B cell (primary cell): Measurements from ENCODE around the gene CCNT2. TPM values are rescaled to one million over a fixed set of nuclear protein-coding genes. Genes with fewer than 3 reads are reported as not detected.

ENCODE experiments used
- ATAC-seq: fragments of 200-7000 bp; cut with Tn5 transposase; one replicate; pipeline ENCODE4 v1.10.0; 2021; ENCODE audit warnings: low read depth, mild to moderate bottlenecking, moderate number of reproducible peaks, moderate library complexity
- CTCF ChIA-PET: fragments of 350-600 bp; sonication (Branson Sonifier 250); formaldehyde crosslinking; loops from one replicate; lab custom pipeline; 2021; ENCODE audit warnings: antibody characterized with exemption, inconsistent platforms; lab: Charles Lee
- POLR2A ChIA-PET: fragments of 350-600 bp; sonication (Branson Sonifier 250); formaldehyde crosslinking; loops from one replicate; lab custom pipeline; 2021; ENCODE audit warnings: antibody characterized with exemption; lab: Charles Lee
- DNase-seq: peaks from one replicate; pipeline ENCODE4 v3.0.0; 2013
- H2AFZ ChIP-seq: 2 replicates; pipeline ENCODE4 v1.6.1; 2012; ENCODE audit warnings: mild to moderate bottlenecking, low read depth, low read length; ENCODE audit not compliant: insufficient read depth, poor library complexity, severe bottlenecking
- H3K27ac ChIP-seq, 2 donors: 1 replicate in 1 of 2; 2 replicates in 1 of 2; pipeline ENCODE4 v1.5.1; 2012 to 2013; ENCODE audit warnings: low read length in 2 of 2, mild to moderate bottlenecking in 2 of 2, moderate library complexity in 1 of 2
- H3K27me3 ChIP-seq, 4 experiments: fragments of 200-600 bp in 1 of 4; sonication (generic) in 1 of 4; replicated peaks in 1 of 4; 1 replicate in 2 of 4; 2 replicates in 2 of 4; pipeline versions ENCODE4 v1.6.1 to v1.7.0; 2013 to 2016; ENCODE audit warnings: low read length in 3 of 4, mild to moderate bottlenecking in 2 of 4, mixed read lengths in 1 of 4, moderate library complexity in 1 of 4; ENCODE audit not compliant: insufficient read depth in 4 of 4, control insufficient read depth in 3 of 4; ENCODE audit errors: control extremely low read depth in 1 of 4
- H3K36me3 ChIP-seq, 2 experiments: replicated peaks in 1 of 2; 1 replicate in 1 of 2; 2 replicates in 1 of 2; pipeline versions ENCODE4 v1.6.1 to v1.7.1; 2013; ENCODE audit warnings: low read length in 1 of 2; ENCODE audit not compliant: insufficient read depth in 2 of 2, control insufficient read depth in 1 of 2; ENCODE audit errors: control extremely low read depth in 1 of 2, extremely low read depth in 1 of 2
- H3K4me1 ChIP-seq, 2 donors: fragments of 200-600 bp in 1 of 2; sonication (generic) in 1 of 2; 1 replicate in 1 of 2; 2 replicates in 1 of 2; pipeline versions ENCODE4 v1.5.1 to v1.6.1; 2013 to 2017; ENCODE audit warnings: low read length in 2 of 2; ENCODE audit not compliant: control insufficient read depth in 2 of 2, insufficient read depth in 2 of 2
- H3K4me2 ChIP-seq: replicated peaks from 2 replicates; pipeline ENCODE3; 2012; ENCODE audit warnings: mild to moderate bottlenecking, low read depth, low read length; ENCODE audit not compliant: poor library complexity, severe bottlenecking
- H3K4me3 ChIP-seq, 5 experiments: fragments of 200-600 bp in 1 of 5; sonication (generic) in 1 of 5; 1 replicate in 3 of 5; 2 replicates in 2 of 5; pipeline versions ENCODE4 v1.5.1 to v1.7.0; 2011 to 2016; ENCODE audit warnings: low read length in 4 of 5, mild to moderate bottlenecking in 4 of 5, low read depth in 2 of 5, control low read depth in 1 of 5, moderate library complexity in 1 of 5; ENCODE audit not compliant: insufficient read depth in 1 of 5; ENCODE audit errors: control extremely low read depth in 1 of 5, extremely low read depth in 1 of 5
- H3K79me2 ChIP-seq: fragments of 200-600 bp; sonication (generic); one replicate; pipeline ENCODE4 v1.6.0; 2016; ENCODE audit warnings: low read length; ENCODE audit not compliant: control insufficient read depth, insufficient read depth
- H3K9ac ChIP-seq: fragments of 200-600 bp; sonication (generic); 2 replicates; pipeline ENCODE4 v1.6.1; 2017; ENCODE audit warnings: mild to moderate bottlenecking, low read length, moderate library complexity
- H3K9me3 ChIP-seq, 3 donors: one replicate each; pipeline versions ENCODE4 v1.6.1 to v1.7.1; 2013; ENCODE audit warnings: low read length in 2 of 3; ENCODE audit not compliant: control insufficient read depth in 2 of 3, insufficient read depth in 1 of 3; ENCODE audit errors: control extremely low read depth in 1 of 3
- H4K20me1 ChIP-seq: 2 replicates; pipeline ENCODE4 v1.6.0; 2012; ENCODE audit warnings: mild to moderate bottlenecking, low read length; ENCODE audit not compliant: insufficient read depth, control insufficient read depth, poor library complexity, severe bottlenecking
- H3K27ac Mint-ChIP-seq: one replicate; pipeline ENCODE4 v1.8.0; 2021; ENCODE audit warnings: mixed read lengths
- H3K27me3 Mint-ChIP-seq: one replicate; pipeline ENCODE4 v1.8.0; 2021; ENCODE audit warnings: mixed read lengths
- H3K4me1 Mint-ChIP-seq: one replicate; pipeline ENCODE4 v1.8.0; 2021; ENCODE audit warnings: mixed read lengths
- H3K4me3 Mint-ChIP-seq: one replicate; pipeline ENCODE4 v1.8.0; 2021; ENCODE audit warnings: mixed read lengths
- H3K9me3 Mint-ChIP-seq: one replicate; pipeline ENCODE4 v1.8.0; 2022; ENCODE audit warnings: mixed read lengths; ENCODE audit not compliant: insufficient read depth
- EZH2 ChIP-seq: IDR thresholded peaks from 2 replicates; pipeline ENCODE4 v1.6.1; 2012; ENCODE audit warnings: borderline replicate concordance, low read depth, mild to moderate bottlenecking, moderate library complexity, low read length; ENCODE audit not compliant: insufficient read depth, poor library complexity, severe bottlenecking
- WGBS: methylation state at CpG from one replicate; pipeline ENCODE4 v1.1.5; 2013; ENCODE audit warnings: missing lambda C conversion rate; ENCODE audit not compliant: insufficient coverage; 5-methylcytosine and 5-hydroxymethylcytosine counted together
- intact Hi-C: fragments of 100-400 bp; cut with micrococcal nuclease; formaldehyde crosslinking; loops from one replicate; pipeline ENCODE4 v1.10.0; 2022
- polyA plus RNA-seq: library from polyadenylated mRNA; depleted of rRNA; stranded (reverse); fragments of >200 nt; gene quantifications from 2 replicates; pipeline ENCODE4 v1.2.3, GENCODE V29; 2012
- total RNA-seq, 2 donors: library from RNA; stranded (reverse); fragments of 120-200 nt in 1 of 2; gene quantifications; 1 replicate in 1 of 2; 2 replicates in 1 of 2; pipeline versions ENCODE4 v1.2.3 to v1.2.4, GENCODE V29; 2013 to 2022
- TF ChIP-seq, protein P1 (sequence below): fragments of 200-600 bp; IDR thresholded peaks from one replicate; pipeline ENCODE4 v1.8.0; 2022; ENCODE audit warnings: antibody characterized with exemption, mild to moderate bottlenecking

The CCNT2 gene
- total and polyA plus RNA-seq, 2 donors (not counting 1 experiment from before 2014, with no cell fraction given): 17.4 to 86.7 TPM

DNA sequence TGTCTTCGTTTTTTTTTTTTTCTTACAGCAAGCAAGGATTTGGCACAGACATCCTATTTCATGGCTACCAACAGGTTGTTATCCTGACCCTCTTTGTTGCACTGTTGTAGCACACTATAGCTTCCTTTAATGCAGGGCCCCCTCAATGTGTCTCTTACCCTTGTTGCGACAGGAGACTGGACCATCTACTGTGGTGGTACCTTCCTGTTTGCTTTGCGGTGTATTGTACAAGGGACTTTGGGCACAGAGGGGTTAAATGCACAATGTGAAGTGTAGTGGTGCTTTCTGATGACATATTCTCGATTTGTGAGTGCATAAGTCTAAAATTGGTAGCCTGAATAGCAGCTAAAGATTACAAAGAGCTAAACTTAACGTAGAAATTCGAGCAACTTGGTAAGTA is 27.5 kb downstream of the CCNT2 start:
- H2AFZ ChIP-seq: no peak overlapping the region
- no peak for DNase-seq
- peaks cover 7% of the 10 kb centered on the region for H4K20me1 ChIP-seq
- Mint-ChIP-seq H3K27me3 (no peaks in the 10 kb centered on the region), H3K27ac (no peak overlapping the region), H3K4me1 (peaks cover 38% of the 10 kb centered on the region), H3K4me3 (no peak overlapping the region), H3K9me3 (no peaks in the 10 kb centered on the region)
- no peak overlapping the region for H3K27ac ChIP-seq
- H3K9ac ChIP-seq: no peak overlapping the region
- ChIA-PET CTCF (no interaction called here), POLR2A (no interaction called here)
- no peak for ATAC-seq
- no peaks in the 10 kb centered on the region for H3K27me3 ChIP-seq
- intact Hi-C loops: loop anchor here (10.0 kb wide), 1 partner anchor 109 kb away; the partner anchor contains the start of gene RAB3GAP1
- WGBS: 100% methylated on average over 3 of the region's 6 CpGs
- no peak for TF ChIP-seq EZH2
- TF ChIP-seq, protein P1, sequence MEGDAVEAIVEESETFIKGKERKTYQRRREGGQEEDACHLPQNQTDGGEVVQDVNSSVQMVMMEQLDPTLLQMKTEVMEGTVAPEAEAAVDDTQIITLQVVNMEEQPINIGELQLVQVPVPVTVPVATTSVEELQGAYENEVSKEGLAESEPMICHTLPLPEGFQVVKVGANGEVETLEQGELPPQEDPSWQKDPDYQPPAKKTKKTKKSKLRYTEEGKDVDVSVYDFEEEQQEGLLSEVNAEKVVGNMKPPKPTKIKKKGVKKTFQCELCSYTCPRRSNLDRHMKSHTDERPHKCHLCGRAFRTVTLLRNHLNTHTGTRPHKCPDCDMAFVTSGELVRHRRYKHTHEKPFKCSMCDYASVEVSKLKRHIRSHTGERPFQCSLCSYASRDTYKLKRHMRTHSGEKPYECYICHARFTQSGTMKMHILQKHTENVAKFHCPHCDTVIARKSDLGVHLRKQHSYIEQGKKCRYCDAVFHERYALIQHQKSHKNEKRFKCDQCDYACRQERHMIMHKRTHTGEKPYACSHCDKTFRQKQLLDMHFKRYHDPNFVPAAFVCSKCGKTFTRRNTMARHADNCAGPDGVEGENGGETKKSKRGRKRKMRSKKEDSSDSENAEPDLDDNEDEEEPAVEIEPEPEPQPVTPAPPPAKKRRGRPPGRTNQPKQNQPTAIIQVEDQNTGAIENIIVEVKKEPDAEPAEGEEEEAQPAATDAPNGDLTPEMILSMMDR: no peak
- H3K4me2 ChIP-seq: no peak overlapping the region
- no peak overlapping the region for H3K4me3 ChIP-seq
- H3K4me1 ChIP-seq: peaks cover 9 to 21% of the 10 kb centered on the region in 2 donors
- peaks cover 34% of the 10 kb centered on the region for H3K79me2 ChIP-seq
- no peaks in the 10 kb centered on the region for H3K9me3 ChIP-seq
- peaks cover 20 to 57% of the 10 kb centered on the region in 2 experiments for H3K36me3 ChIP-seq

- no peaks in the 10 kb centered on the region for H3K9me3 ChIP-seq
- Mint-ChIP-seq H3K4me1 (peaks cover 12% of the 10 kb centered on the region), H3K9me3 (no peaks in the 10 kb centered on the region), H3K27me3 (no peaks in the 10 kb centered on the region), H3K4me3 (no peak overlapping the region), H3K27ac (no peak overlapping the region)
- H3K4me3 ChIP-seq: no peak overlapping the region
- no peak for ATAC-seq
- no peak for TF ChIP-seq EZH2
- TF ChIP-seq, protein P1: no peak
- no peak overlapping the region for H3K9ac ChIP-seq
- POLR2A ChIA-PET: no interaction called here
- peaks cover 7% of the 10 kb centered on the region for H4K20me1 ChIP-seq
- no peaks in the 10 kb centered on the region for H3K27me3 ChIP-seq
- H2AFZ ChIP-seq: no peak overlapping the region
- H3K36me3 ChIP-seq: peaks cover 31 to 82% of the 10 kb centered on the region in 2 experiments
- H3K4me2 ChIP-seq: no peak overlapping the region
- DNase-seq: no peak
- CTCF ChIA-PET: interaction anchor here (0.7 kb wide), 2 partner anchors 10 to 155 kb away, joined by 3 read pairs; no protein-coding TSS in a partner anchor
- intact Hi-C loops: loop anchor here (10.0 kb wide), 1 partner anchor 105 kb away; the partner anchor contains the start of gene RAB3GAP1
- peaks cover 11% of the 10 kb centered on the region for H3K79me2 ChIP-seq
- 100% methylated on average over 1 of the region's 7 CpGs for WGBS
- peak overlapping the region in 1 of 2 donors; percentile 5 for H3K27ac ChIP-seq
- no peaks in the 10 kb centered on the region for H3K4me1 ChIP-seq
Measured at GRCh38 chr2:134949981-134950708, 31.5 kb downstream of the CCNT2 start.
